ENCODE results near the gene PAPOLB.

Gene PAPOLB

DNA sequence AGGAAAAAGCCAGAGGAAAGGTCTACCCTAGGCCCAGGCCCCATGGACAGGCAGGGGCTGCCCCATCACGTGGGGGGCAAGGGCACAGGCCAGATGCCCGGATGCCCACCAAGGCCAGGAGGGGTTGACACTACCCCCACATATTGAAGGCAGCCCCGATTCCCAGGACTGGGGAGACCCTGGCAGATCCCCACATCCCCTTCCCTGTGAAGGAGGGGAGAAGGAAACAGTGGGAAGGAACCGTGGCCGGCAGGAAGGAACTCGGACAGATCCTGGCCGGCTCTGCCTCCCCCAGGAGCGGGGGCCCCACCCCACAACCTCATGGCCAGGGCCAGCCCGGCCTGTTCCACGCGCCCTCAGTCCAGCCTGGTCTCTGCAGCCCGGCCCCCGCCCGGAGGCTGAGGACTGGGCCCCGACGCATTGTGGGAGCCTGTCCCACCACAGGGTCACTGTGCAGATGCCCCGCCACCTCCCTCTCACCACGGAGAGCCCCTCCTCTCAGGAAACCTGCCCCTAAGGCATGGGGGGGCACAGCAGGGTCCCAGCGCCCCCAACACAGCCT, 41.3 kb downstream of the PAPOLB start:
- DNase-seq, result no peak

DNA sequence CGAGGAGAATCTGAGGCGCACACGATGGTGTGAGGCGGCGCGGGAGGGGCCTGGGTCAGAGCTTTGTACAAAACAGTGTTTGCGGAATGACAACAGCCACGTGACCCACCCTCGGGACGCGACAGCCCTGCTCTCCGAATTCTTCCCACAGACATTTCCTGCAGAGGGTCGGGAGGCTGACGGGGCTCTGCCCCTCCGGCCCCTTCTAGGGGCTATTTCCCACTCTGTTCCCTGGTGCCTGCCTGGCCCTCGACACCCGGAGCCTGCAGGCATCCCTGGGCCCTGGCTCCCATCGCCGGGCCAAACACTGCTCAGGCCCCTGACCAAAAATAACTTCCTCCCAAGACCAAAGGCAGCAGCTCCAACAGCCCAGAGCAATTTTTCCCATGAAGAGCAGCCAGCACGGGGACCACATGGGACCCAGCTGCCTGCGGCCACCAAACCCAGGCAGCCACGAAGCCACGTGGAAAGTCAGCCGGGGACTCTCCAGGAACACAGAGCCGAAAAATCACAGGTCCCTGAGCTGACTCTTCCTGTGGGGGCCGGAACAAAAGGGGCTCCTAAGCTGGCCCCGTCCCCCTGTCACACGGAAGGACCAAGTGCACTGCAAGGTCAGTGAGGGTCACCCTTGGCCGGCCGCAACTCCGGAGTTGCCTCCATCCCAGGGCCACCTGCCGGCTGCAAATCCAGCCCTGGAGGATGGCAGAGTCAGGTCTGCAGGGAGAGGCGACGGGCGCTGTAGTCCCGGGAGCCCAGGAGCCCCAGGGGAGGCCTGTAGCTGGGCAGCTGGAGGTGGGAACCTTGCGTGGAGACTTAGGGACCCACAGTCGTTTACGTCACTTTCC, 42.0 kb downstream of the PAPOLB start:
- DNase-seq, result no peak

DNA sequence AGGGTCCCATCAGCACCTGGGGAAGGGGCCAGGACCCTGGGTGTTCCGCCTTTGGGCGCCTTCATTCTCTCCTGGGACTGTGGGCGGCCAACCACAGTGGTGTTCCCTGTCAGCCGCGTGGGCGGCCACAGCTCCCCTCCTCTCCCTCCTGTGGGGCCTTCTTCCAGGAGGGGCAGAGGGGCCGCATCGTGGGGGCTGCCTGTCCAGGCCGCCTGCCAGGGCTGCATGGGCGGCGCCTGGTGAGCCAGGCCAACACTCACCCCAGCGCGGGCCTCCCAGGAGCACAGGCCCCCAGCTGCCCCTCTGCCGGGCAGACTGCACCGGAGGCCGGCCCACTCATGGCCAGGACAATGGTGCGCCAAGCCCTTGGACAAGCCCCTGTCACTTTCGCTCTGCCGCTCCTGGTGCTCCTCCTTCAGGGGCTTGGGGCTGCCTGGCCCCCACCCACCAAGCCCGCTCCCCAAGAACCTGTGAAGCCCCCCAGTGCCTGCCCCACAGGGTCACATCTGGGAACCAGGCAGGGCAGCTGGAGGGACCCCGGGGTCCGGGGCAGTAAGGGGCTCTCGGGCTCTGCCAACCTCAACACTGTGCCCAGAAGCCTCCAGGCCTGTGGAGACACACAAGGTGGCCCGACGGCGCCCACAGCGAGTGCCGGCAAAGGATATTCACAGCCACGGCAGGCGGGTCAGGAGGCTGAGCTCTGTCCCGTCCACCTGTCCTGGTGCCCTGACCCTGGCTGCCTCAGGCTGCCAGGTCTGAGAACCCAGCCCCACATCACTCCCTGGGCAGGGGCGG, 43.6 kb downstream of the PAPOLB start:
- no peak for DNase-seq

DNA sequence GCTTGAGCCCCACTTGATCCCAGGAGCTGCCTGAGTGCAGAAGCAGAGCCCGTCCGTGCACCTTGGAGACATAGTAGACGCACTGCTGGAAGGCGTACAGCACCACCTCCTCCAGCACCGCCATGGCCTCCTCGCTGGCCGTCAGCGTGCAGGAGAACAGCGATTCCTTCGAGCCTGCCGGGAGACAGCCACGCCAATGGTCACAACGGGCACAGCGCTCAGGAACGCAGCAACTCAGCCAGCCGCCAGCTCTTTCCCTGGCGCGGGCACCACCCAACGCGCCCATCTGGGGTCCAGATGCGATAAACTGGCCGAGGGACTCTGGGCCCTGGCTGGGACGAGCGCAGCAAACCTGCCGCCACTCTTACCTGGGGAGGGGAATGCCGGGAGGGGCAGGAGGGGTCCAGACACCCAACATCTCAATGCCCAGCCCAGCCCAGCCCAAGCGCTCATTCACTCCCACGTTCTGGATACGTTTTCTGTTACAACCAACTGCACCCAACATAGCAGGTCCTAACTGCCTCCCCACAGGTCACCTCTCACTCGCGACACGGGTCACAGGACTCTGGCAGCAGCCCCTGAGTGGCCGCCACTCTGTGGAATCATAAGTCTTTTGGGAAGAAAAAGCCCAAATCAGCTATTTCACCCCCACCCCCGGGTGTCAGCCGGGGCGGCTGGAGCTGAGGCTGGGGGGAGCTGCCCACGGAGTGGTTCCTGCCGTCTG, 44.5 kb downstream of the PAPOLB start:
- no peak for DNase-seq

DNA sequence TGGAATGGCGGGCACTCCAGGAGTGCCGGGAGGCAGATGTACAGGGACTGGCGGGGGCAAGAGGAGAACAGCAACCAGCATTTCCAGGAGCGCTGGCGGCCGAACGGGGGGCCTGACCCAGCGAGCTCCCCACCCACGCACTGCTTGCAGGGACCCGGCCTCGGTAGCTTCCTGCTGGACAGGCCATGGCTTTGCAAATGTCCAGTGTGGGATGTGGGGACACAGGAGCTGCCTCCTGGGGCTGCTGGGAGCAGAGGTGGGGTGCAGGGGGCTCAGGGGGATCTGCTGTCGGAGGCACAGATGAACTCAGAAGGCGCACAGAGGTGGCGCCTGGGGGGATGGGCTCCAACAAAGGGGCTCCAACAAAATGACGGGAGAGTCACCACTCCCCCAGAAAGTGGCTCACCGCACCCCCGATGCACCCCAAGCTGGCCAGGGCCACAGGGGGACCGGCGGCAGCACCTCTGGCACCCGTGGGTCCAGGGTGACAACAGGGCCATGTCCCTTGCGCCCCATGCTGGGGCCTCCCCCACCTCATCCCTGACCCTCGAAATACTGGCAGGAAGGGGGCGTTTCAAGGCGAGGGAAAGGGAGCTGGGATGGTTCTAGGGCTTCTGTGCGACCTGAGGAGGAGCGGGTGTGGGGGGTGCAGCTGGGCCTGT, 45.3 kb downstream of the PAPOLB start:
- DNase-seq, result no peak

DNA sequence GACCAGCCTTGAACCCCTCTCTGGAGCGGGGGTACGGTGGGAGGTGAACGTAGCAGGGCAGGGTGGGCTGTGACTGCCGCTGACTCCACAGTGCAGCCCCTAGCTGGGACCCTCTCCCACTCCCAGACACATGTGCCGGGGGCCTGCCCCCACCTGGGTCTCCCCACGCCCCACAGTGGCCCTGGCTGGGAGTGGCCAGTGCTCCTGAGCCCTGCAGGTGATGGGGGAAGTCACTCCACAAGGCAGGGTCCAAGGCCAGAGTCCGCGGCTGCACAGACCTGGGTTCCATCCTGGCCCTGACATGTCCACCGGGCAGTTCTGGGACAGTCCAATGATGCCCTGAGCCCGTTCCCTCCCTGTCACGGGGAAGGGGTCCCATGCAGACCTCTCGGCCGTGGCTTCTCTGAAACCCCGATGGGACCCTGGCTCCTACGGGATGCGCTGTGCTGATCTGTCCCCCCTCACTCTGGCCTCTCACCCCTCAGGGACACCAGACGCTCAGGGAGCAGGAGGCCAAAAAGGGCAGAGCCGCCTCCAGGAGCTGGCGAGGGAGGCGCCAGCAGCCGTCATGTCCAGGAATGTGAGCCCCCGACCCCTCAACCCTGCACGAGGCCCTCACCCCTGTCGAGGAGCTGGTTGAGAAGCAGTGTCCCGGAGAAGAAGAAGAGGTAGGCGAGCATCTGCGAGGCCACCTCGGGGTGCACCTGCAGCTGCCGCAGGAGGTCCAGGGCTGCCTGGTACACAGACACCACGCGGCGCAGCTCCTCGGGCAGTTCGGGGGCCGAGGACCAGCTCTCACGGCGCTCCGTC, 46.0 kb downstream of the PAPOLB start:
- no peak for DNase-seq

DNA sequence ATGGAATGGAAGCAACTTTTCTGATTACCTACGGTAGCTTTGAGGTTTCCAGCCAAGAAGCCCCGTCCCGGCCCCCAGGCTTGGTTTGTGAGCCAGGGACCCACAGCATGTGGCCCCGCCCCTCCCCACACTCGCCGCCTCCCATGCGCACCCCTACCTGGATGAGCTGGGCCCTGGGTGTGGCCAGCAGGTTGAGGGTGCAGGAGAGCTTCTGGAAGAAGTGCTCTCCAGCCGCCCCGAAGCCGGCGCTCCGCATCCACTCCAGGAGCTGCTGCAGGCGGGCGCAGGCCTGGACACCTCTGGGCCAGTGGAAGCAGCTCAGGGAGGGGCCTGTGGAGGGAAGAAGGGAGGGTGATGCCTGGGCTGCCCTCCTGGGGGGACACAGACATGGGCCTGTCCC, 46.7 kb downstream of the PAPOLB start:
- no peak for DNase-seq

DNA sequence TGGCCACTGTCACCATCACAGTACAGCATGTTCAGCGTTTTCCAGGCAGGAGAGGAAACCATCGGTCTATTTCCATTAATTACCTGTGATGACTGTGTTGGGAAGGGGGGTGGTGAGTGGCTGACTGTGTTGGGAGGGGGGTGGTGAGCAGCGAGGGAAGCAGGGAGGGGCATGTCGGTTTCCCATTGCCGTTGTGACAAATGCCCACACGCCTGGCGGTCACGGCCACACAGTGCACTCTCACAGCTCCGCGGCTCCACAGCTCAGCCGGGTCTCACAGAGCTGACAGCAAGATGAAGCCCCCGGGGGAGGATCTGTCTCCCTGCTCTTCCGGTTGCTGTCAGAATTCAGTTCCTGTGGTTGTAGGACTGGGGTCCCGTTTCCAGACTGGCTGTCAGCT, 47.4 kb downstream of the PAPOLB start:
- no peak for DNase-seq

DNA sequence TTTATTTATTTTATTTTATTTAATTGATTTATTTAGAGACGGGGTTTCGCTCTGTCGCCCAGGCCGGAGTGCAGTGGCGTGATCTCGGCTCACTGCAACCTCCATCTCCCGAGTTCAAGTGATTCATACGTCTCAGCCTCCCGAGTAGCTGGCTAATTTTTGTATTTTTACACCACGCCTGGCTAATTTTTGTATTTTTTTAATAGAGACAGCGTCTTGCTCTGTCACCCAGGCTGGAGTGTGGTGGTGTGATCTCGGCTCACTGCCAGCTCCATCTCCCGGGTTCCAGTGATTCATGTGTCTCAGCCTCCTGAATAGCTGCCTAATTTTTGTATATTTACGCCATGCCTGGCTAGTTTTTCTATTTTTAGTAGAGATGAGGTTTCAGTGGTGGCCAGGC, 52.2 kb downstream of the PAPOLB start:
- no peak for DNase-seq

DNA sequence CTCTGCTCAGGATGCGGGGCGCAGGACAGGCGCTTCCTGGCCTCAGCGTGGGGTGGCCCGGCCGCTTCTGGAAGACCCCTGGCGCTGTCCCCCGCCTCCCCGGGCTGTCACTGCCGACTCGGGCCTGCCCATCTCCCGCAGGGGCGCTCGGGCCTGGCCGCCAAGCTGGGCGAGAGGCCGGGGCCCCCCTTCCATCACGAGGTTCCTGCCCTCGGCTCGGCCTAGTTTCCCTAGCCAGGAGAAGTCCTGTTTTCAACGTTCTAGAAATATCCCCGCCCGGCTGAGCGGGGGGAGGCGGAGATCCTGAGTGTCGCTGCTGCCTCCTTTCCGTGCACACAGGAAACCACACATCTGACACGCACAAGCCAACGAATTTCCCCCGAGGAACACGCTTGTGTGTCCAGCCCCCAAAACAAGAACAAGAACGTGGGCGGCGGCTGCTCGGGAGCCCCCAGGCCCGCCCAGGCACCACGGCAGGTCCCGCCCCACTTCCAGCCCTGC, 52.7 kb downstream of the PAPOLB start:
- no peak for DNase-seq

DNA sequence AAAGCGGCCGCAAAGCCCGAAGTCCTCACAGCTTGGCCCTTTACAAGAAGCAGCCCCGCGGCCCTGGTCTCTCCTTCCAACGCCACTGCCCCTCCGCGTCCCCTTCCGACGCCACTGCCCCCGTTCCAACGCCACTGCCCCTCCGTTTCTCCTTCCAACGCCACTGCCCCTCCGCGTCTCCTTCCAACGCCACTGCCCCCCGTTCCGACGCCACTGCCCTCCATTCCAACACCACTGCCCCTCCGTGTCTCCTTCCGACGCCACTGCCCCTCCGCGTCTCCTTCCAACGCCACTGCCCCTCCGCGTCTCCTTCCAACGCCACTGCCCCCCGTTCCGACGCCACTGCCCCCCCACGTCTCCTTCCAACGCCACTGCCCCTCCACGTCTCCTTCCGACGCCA, 53.3 kb downstream of the PAPOLB start:
- DNase-seq, result no peak

DNA sequence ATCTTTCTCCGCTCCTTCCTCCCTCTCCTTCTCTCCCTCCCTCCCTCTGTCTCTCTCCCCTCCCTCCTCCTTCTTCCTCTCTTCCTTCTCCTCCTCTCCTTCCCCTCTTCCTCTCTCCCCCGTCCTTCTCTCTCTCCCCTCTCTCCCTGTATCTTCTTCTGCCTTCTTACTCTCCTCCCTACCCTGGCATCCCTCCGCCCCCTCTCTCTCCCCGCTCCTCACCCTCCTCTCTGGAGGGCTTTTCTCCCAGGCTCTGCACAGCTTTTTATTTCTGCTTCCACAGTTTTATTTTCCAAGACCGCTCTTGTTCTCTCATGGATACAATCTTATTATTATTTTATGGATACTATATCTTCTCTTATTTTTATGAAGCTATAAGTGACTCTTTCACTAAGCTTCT, 53.8 kb downstream of the PAPOLB start:
- DNase-seq, result no peak

Measured in fibroblast of skin of right biceps (primary cell).